ENCODE data around the gene CIBAR2. TPM values are rescaled to one million over a fixed set of nuclear protein-coding genes. Genes with fewer than 3 reads are reported as not detected.

The CIBAR2 gene
- total RNA-seq, 1 donor from 2014 or later = not detected

- Histone ChIP-seq H3K27me3 (ENCODE audit: control insufficient read depth, insufficient read depth, low read length) (no peaks in the 10 kb centered on the region), H3K4me3 (ENCODE audit: low read depth, low read length) (no peak overlapping the region), H3K36me3 (ENCODE audit: control insufficient read depth, insufficient read depth, low read length) (no peaks in the 10 kb centered on the region)
- no peak for TF ChIP-seq CTCF (IDR thresholded peaks at IDR 0.05; ENCODE audit: insufficient read depth, low read length, severe bottlenecking)
- no peak for FAIRE-seq
- no peak for DNase-seq (ENCODE audit: low read depth)
Measured at GRCh38 chr16:85129876-85130704, 17.8 kb upstream of the CIBAR2 start.

- Histone ChIP-seq H3K36me3 (ENCODE audit: control insufficient read depth, insufficient read depth, low read length) (no peaks in the 10 kb centered on the region), H3K4me3 (ENCODE audit: low read depth, low read length) (no peak overlapping the region), H3K27me3 (ENCODE audit: control insufficient read depth, insufficient read depth, low read length) (no peaks in the 10 kb centered on the region)
- no peak for TF ChIP-seq CTCF (IDR thresholded peaks at IDR 0.05; ENCODE audit: insufficient read depth, low read length, severe bottlenecking)
- no peak for FAIRE-seq
- no peak for DNase-seq (ENCODE audit: low read depth)
Measured at GRCh38 chr16:85128079-85128837, 16.0 kb upstream of the CIBAR2 start.

- Histone ChIP-seq H3K27me3 (ENCODE audit: control insufficient read depth, insufficient read depth, low read length) (no peaks in the 10 kb centered on the region), H3K36me3 (ENCODE audit: control insufficient read depth, insufficient read depth, low read length) (no peaks in the 10 kb centered on the region)
- FAIRE-seq = no peak
Measured at GRCh38 chr16:85127379-85127723, 15.1 kb upstream of the CIBAR2 start.

GRCh38 chr16:85126705-85127378 is 14.6 kb upstream of the CIBAR2 start:
- no peak for FAIRE-seq
- no peak for TF ChIP-seq CTCF (IDR thresholded peaks at IDR 0.05; ENCODE audit: insufficient read depth, low read length, severe bottlenecking)
- Histone ChIP-seq H3K4me3 (ENCODE audit: low read depth, low read length) (no peak overlapping the region), H3K36me3 (ENCODE audit: control insufficient read depth, insufficient read depth, low read length) (no peaks in the 10 kb centered on the region), H3K27me3 (ENCODE audit: control insufficient read depth, insufficient read depth, low read length) (no peaks in the 10 kb centered on the region)
- DNase-seq (ENCODE audit: low read depth) = peak; percentile 46

More at GRCh38 chr16:85127379-85127723, 15.1 kb upstream of the CIBAR2 start:
- H3K4me3 ChIP-seq (ENCODE audit: low read depth, low read length) = no peak overlapping the region
- no peak for TF ChIP-seq CTCF (IDR thresholded peaks at IDR 0.05; ENCODE audit: insufficient read depth, low read length, severe bottlenecking)
- no peak for DNase-seq (ENCODE audit: low read depth)

GRCh38 chr16:85126394-85126704 is 14.1 kb upstream of the CIBAR2 start:
- no peak for DNase-seq (ENCODE audit: low read depth)
- no peaks in the 10 kb centered on the region for H3K27me3 ChIP-seq (ENCODE audit: control insufficient read depth, insufficient read depth, low read length)
- no peak overlapping the region for H3K4me3 ChIP-seq (ENCODE audit: low read depth, low read length)
- no peaks in the 10 kb centered on the region for H3K36me3 ChIP-seq (ENCODE audit: control insufficient read depth, insufficient read depth, low read length)
- no peak for FAIRE-seq
- no peak for TF ChIP-seq CTCF (IDR thresholded peaks at IDR 0.05; ENCODE audit: insufficient read depth, low read length, severe bottlenecking)

Data from bronchial epithelial cell (primary cell).